Osteocyte (in vitro differentiated cells): Measurements from ENCODE around the gene ATG16L2. TPM values are rescaled to one million over a fixed set of nuclear protein-coding genes. Genes with fewer than 3 reads are reported as not detected.

Source experiments
- DNase-seq: peaks from one replicate; pipeline ENCODE4 v3.0.0; 2021; ENCODE audit warnings: mixed read lengths; ENCODE audit not compliant: unreplicated experiment; ENCODE audit errors: extremely low spot score
- H3K27ac Mint-ChIP-seq: one replicate; pipeline ENCODE4 v1.8.0; 2021; ENCODE audit warnings: mild to moderate bottlenecking, mixed read lengths; ENCODE audit not compliant: unreplicated experiment
- H3K27me3 Mint-ChIP-seq: one replicate; pipeline ENCODE4 v1.8.0; 2021; ENCODE audit warnings: mixed read lengths; ENCODE audit not compliant: unreplicated experiment
- H3K36me3 Mint-ChIP-seq: one replicate; pipeline ENCODE4 v1.8.0; 2021; ENCODE audit warnings: mixed read lengths; ENCODE audit not compliant: unreplicated experiment
- H3K4me1 Mint-ChIP-seq: one replicate; pipeline ENCODE4 v1.8.0; 2021; ENCODE audit warnings: mixed read lengths; ENCODE audit not compliant: unreplicated experiment
- H3K4me3 Mint-ChIP-seq: one replicate; pipeline ENCODE4 v1.8.0; 2021; ENCODE audit warnings: mild to moderate bottlenecking, moderate library complexity, mixed read lengths; ENCODE audit not compliant: unreplicated experiment
- H3K9me3 Mint-ChIP-seq: one replicate; pipeline ENCODE4 v1.8.0; 2021; ENCODE audit warnings: mixed read lengths; ENCODE audit not compliant: unreplicated experiment
- total RNA-seq: library from RNA; stranded (reverse); gene quantifications from 2 replicates; pipeline ENCODE4 v1.2.1, GENCODE V29; 2021
- TF ChIP-seq, protein P1 (sequence below): fragments of 200-600 bp; sonication (generic); IDR thresholded peaks from 2 replicates; pipeline ENCODE4 v1.5.0; 2021; ENCODE audit warnings: antibody characterized with exemption, mild to moderate bottlenecking, moderate library complexity

The ATG16L2 gene
- total RNA-seq, 1 donor from 2014 or later, result 17.1 TPM

DNA sequence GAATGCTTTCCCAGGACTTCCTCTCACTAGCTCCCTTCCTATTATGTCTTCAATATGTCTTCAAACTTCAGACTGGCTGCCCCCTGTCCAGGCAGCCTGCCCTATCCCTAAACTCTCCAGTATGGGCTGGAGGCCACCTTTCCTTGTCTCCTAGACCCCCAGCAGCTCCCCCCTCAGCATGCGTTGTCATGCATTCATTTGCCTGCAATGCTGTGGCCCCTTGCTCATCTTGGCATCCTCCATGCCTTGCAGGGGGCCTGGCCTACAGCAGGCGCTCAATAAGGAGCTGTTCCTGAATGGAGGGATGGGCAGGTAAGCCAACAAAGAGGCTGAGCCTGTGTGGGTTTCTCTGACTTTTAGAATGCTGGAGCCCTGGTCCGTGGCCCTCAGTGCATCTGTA, 45.6 kb upstream of the ATG16L2 start:
- Mint-ChIP-seq H3K27ac (no peak overlapping the region), H3K36me3 (no peaks in the 10 kb centered on the region), H3K4me1 (peaks cover 33% of the 10 kb centered on the region), H3K27me3 (no peaks in the 10 kb centered on the region), H3K4me3 (no peak overlapping the region), H3K9me3 (no peaks in the 10 kb centered on the region)
- TF ChIP-seq, protein P1, sequence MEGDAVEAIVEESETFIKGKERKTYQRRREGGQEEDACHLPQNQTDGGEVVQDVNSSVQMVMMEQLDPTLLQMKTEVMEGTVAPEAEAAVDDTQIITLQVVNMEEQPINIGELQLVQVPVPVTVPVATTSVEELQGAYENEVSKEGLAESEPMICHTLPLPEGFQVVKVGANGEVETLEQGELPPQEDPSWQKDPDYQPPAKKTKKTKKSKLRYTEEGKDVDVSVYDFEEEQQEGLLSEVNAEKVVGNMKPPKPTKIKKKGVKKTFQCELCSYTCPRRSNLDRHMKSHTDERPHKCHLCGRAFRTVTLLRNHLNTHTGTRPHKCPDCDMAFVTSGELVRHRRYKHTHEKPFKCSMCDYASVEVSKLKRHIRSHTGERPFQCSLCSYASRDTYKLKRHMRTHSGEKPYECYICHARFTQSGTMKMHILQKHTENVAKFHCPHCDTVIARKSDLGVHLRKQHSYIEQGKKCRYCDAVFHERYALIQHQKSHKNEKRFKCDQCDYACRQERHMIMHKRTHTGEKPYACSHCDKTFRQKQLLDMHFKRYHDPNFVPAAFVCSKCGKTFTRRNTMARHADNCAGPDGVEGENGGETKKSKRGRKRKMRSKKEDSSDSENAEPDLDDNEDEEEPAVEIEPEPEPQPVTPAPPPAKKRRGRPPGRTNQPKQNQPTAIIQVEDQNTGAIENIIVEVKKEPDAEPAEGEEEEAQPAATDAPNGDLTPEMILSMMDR, result no peak
- no peak for DNase-seq

- Mint-ChIP-seq H3K36me3 (no peaks in the 10 kb centered on the region), H3K4me1 (peaks cover 39% of the 10 kb centered on the region)
Measured at GRCh38 chr11:72769680-72770079, 44.5 kb upstream of the ATG16L2 start.

DNA sequence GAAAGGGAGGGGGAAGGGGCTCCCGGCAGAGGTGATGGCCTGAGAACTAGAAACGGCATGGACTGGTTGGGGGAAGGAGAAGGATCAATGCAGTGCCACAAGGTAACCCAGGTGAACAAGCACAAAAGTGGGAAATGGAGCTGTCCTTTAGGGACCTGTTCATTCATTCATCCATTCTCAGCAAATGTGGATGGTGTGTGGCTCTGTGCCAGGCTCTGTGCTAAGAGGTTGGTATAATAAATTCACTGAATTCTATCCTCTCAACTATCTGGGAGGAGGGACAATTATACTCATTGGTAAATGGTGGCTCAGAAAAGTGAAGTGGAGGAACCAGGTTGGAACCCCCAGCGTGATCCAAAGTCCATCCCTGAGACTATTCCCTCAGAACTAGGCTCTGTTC, 43.4 kb upstream of the ATG16L2 start:
- DNase-seq, result no peak
- Mint-ChIP-seq H3K27me3 (no peaks in the 10 kb centered on the region), H3K4me1 (peaks cover 39% of the 10 kb centered on the region), H3K36me3 (no peaks in the 10 kb centered on the region), H3K9me3 (no peaks in the 10 kb centered on the region), H3K27ac (no peak overlapping the region), H3K4me3 (no peak overlapping the region)
- TF ChIP-seq, protein P1, result no peak

More at GRCh38 chr11:72769680-72770079, 44.5 kb upstream of the ATG16L2 start:
- Mint-ChIP-seq H3K4me3 (no peak overlapping the region), H3K9me3 (no peaks in the 10 kb centered on the region), H3K27ac (no peak overlapping the region), H3K27me3 (no peaks in the 10 kb centered on the region)
- no peak for DNase-seq
- TF ChIP-seq, protein P1, result no peak

DNA sequence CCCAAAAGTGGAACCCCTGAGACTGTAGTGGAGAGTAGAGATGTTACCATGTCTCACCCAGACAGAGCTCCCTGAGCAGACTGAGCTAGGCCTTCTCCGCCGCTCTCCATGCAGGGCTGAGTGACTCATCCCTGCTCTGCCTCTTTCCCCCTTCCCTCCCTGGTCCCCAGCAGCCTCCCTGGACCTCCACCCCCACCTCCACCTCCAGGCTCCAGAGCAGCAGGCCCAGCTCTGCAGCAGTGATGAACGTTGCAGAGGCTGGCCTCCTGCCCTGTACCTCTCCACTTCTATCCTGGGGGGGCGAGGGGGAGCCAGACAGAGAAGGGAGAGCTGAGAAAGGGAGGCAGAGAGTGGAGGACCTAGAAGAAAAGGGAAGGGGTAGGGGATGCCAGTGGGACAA, 42.7 kb upstream of the ATG16L2 start:
- Mint-ChIP-seq H3K27me3 (no peaks in the 10 kb centered on the region), H3K4me1 (peaks cover 39% of the 10 kb centered on the region), H3K27ac (peak overlapping the region; percentile 31), H3K4me3 (no peak overlapping the region), H3K9me3 (no peaks in the 10 kb centered on the region), H3K36me3 (no peaks in the 10 kb centered on the region)
- no peak for DNase-seq
- TF ChIP-seq, protein P1, result no peak

DNA sequence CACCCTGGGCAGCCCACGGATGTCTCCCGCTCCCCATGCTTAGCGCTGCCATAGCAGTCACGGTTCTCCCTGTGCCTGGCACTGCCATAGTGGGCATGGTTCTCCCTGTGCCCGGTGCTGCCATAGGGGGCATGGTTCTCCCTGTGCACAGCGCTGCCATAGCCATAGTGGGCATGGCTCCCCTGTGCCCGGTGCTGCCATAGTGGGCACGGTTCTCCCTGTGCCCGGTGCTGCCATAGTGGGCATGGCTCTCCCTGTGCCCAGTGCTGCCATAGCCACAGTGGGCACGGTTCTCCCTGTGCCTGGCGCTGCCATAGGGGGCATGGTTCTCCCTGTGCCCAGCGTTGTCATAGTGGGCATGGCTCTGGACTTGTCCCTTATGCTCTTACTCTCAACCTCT, 42.2 kb upstream of the ATG16L2 start:
- TF ChIP-seq, protein P1, result no peak
- no peak for DNase-seq
- Mint-ChIP-seq H3K9me3 (no peaks in the 10 kb centered on the region), H3K4me3 (no peak overlapping the region), H3K27me3 (no peaks in the 10 kb centered on the region), H3K27ac (peak overlapping the region; percentile 78), H3K4me1 (peaks cover 39% of the 10 kb centered on the region), H3K36me3 (no peaks in the 10 kb centered on the region)
